K562 (cell line): ENCODE measurements around the gene RXRA. TPM values are rescaled to one million over a fixed set of nuclear protein-coding genes. Genes with fewer than 3 reads are reported as not detected.

Experiments used
- ARID1B ChIP-seq: fragments of 450-650 bp; IDR thresholded peaks from 2 replicates; pipeline ENCODE4 v1.6.1; 2016; ENCODE audit warnings: antibody characterized with exemption, mild to moderate bottlenecking, inconsistent platforms
- ATF3 ChIP-seq, 2 experiments: fragments of 450-650 bp in 1 of 2; sonication (generic) in 1 of 2; formaldehyde crosslinking in 1 of 2; IDR thresholded peaks in 1 of 2; conservative IDR thresholded peaks in 1 of 2; 2 replicates each; pipeline versions ENCODE4 v1.6.1 to v1.8.1; 2016 to 2023; ENCODE audit warnings: mild to moderate bottlenecking in 2 of 2, moderate library complexity in 2 of 2, inconsistent platforms in 1 of 2, missing genetic modification reagents in 1 of 2
- CBFA2T3 ChIP-seq: fragments of 450-650 bp; IDR thresholded peaks from 2 replicates; pipeline ENCODE4 v1.6.1; 2017
- FOXP4 ChIP-seq: sonication (generic); formaldehyde crosslinking; IDR thresholded peaks from 2 replicates; pipeline ENCODE4 v1.8.0; 2022; ENCODE audit warnings: mild to moderate bottlenecking, missing genetic modification reagents, borderline replicate concordance
- KDM2B ChIP-seq: fragments of 250-450 bp; sonication (Bioruptor Pico); IDR thresholded peaks from 2 replicates; pipeline ENCODE4 v1.8.0; 2021; ENCODE audit warnings: mild to moderate bottlenecking, moderate library complexity
- RBBP5 ChIP-seq: fragments of 200-600 bp; sonication (generic); IDR thresholded peaks from 2 replicates; pipeline ENCODE4 v1.6.1; 2012; ENCODE audit warnings: borderline replicate concordance, mild to moderate bottlenecking, low read length, control low read depth, inconsistent platforms; ENCODE audit not compliant: insufficient read depth, poor library complexity, severe bottlenecking
- SRSF9 ChIP-seq: fragments of 200-400 bp; formaldehyde crosslinking; IDR thresholded peaks from 2 replicates; pipeline ENCODE4 v1.6.1; 2017; ENCODE audit warnings: low read depth, low read length, borderline replicate concordance
- TEAD4 ChIP-seq, 2 experiments: sonication (generic) in 1 of 2; formaldehyde crosslinking in 1 of 2; IDR thresholded peaks; 2 replicates each; pipeline versions ENCODE4 v1.6.1 to v1.8.0; 2012 to 2022; ENCODE audit warnings: borderline replicate concordance in 1 of 2, inconsistent platforms in 1 of 2, low read length in 1 of 2, mild to moderate bottlenecking in 1 of 2, missing genetic modification reagents in 1 of 2
- XRCC4 ChIP-seq: IDR thresholded peaks from one replicate; pipeline ENCODE4 v1.6.1; 2011; ENCODE audit not compliant: insufficient read depth, insufficient read length; ENCODE audit errors: extremely low read depth
- ZBTB43 ChIP-seq: sonication (generic); formaldehyde crosslinking; IDR thresholded peaks from 2 replicates; pipeline ENCODE4 v1.8.0; 2023; ENCODE audit warnings: mild to moderate bottlenecking, missing genetic modification reagents
- ZHX1 ChIP-seq: fragments of 150-350 bp; conservative IDR thresholded peaks from 2 replicates; pipeline ENCODE4 v1.6.1; 2014; ENCODE audit warnings: low read length
- ZNF184 ChIP-seq: sonication (generic); formaldehyde crosslinking; IDR thresholded peaks from 2 replicates; pipeline ENCODE4 v1.5.0; 2020; ENCODE audit warnings: missing genetic modification reagents
- ZNF217 ChIP-seq: sonication (generic); formaldehyde crosslinking; IDR thresholded peaks from 2 replicates; pipeline ENCODE4 v1.8.0; 2022; ENCODE audit warnings: mild to moderate bottlenecking, missing genetic modification reagents
- ZNF316 ChIP-seq: fragments of 450-650 bp; IDR thresholded peaks from 2 replicates; pipeline ENCODE4 v1.6.1; 2016
- ZNF696 ChIP-seq: fragments of 250-450 bp; sonication (Bioruptor Pico); conservative IDR thresholded peaks from 2 replicates; pipeline ENCODE4 v1.4.0; 2020; ENCODE audit warnings: mild to moderate bottlenecking, moderate library complexity
- polyA plus RNA-seq, 8 experiments: library from polyadenylated mRNA; depleted of rRNA in 4 of 8; stranded (reverse) in 5 of 8; unstranded in 3 of 8; fragments of >200 nt; fragmentation: Nextera tagmentation in 2 of 8; fragmentation: Illumina TruSeq in 1 of 8; extraction: Ambion mirVana in 2 of 8; extraction: Trizol in 1 of 8; gene quantifications; 2 replicates each; pipeline versions ENCODE4 v1.2.1 to v1.2.3, GENCODE V29; 2011 to 2014; ENCODE audit warnings: inconsistent platforms in 1 of 8, missing spikeins in 1 of 8
- total RNA-seq, 7 experiments: library from RNA; depleted of rRNA in 6 of 7; stranded (reverse); fragments of >200 nt in 6 of 7; fragmentation: Illumina TruSeq in 2 of 7; extraction: Trizol in 2 of 7; gene quantifications; 2 replicates each; pipeline versions ENCODE4 v1.2.1 to v1.2.3, GENCODE V29; 2011 to 2021; ENCODE audit warnings: low replicate concordance in 1 of 7

Gene RXRA
- total and polyA plus RNA-seq, 9 of the 15 experiments (the other 6 are each of a cell fraction or from before 2014, with no cell fraction given) = 0.35 to 23.6 (median 4.6) TPM

GRCh38 chr9:134316449-134317160 lies 9.7 kb upstream of the RXRA start (continued):
- TF ChIP-seq ZBTB43 (CRISPR knock-in tag) (no peak), RBBP5 (no peak), CBFA2T3 (peak; percentile 88), ATF3 (IDR thresholded peaks at IDR 0.05) (no peak), ATF3 (CRISPR knock-in tag; conservative IDR thresholded peaks at IDR 0.05) (no peak), XRCC4 (no peak), KDM2B (no peak), ZNF696 (no peak), ZNF184 (CRISPR knock-in tag) (no peak), ZHX1 (no peak), ZNF217 (no peak), FOXP4 (CRISPR knock-in tag) (no peak), ZNF316 (no peak), ARID1B (peak; percentile 77), TEAD4 (IDR thresholded peaks at IDR 0.05; ENCODE audit: low read length) (peak; percentile 68), TEAD4 (CRISPR knock-in tag; IDR thresholded peaks at IDR 0.05; ENCODE audit: borderline replicate concordance) (no peak), SRSF9 (no peak)
